A549 (cell line): ENCODE data around the gene OPA3. TPM values are rescaled to one million over a fixed set of nuclear protein-coding genes. Genes with fewer than 3 reads are reported as not detected.

Source experiments
- ATAC-seq, 2 experiments: fragments of 200-7000 bp in 1 of 2; fragments of >200 bp in 1 of 2; cut with Nextera tagmentation in 1 of 2; cut with Tn5 transposase in 1 of 2; 3 replicates each; pipeline versions ENCODE4 v1.8.0 to v1.9.1; 2018 to 2020; ENCODE audit warnings: mild to moderate bottlenecking in 1 of 2, moderate library complexity in 1 of 2
- CTCF ChIA-PET: fragments of 300-600 bp; sonication (Branson Sonifier 250); formaldehyde crosslinking; extraction: SDS; loops from one replicate; lab custom pipeline; 2021; ENCODE audit warnings: antibody characterized with exemption, inconsistent platforms; lab: Yijun Ruan, JAX
- POLR2A ChIA-PET: fragments of 350-600 bp; formaldehyde crosslinking; extraction: SDS; loops from one replicate; lab custom pipeline; 2021; ENCODE audit warnings: antibody characterized with exemption, inconsistent platforms; lab: Yijun Ruan, JAX
- DNase-seq, 2 experiments: peaks; one replicate each; pipeline versions ENCODE4 v3.0.0 to v3.0.0-alpha.2; 2011 to 2016; ENCODE audit warnings: low read depth in 1 of 2, low spot score in 1 of 2
- FAIRE-seq: peaks from 2 replicates; lab custom pipeline; 2011; peaks lifted over from hg19 to GRCh38; lab: Jason Lieb, UNC
- H3K27ac ChIP-seq, 2 experiments: fragments of >200 bp; sonication (Bioruptor Twin); formaldehyde crosslinking; 3 replicates each; pipeline ENCODE4 v1.5.1; 2016 to 2017
- H3K4me1 ChIP-seq: fragments of >200 bp; sonication (Bioruptor Twin); formaldehyde crosslinking; 3 replicates; pipeline ENCODE4 v1.6.1; 2016
- H3K4me2 ChIP-seq: fragments of >200 bp; sonication (Bioruptor Twin); formaldehyde crosslinking; 3 replicates; pipeline ENCODE4 v1.6.1; 2016
- H3K4me3 ChIP-seq: fragments of >200 bp; sonication (Bioruptor Twin); formaldehyde crosslinking; 3 replicates; pipeline ENCODE4 v1.5.1; 2016
- H3K9me3 ChIP-seq: fragments of >200 bp; sonication (Bioruptor Twin); formaldehyde crosslinking; 3 replicates; pipeline ENCODE4 v1.6.1; 2016
- ATOH8 ChIP-seq: fragments of 250-450 bp; sonication (Bioruptor Pico); IDR thresholded peaks from 2 replicates; pipeline ENCODE4 v1.5.0; 2020; ENCODE audit warnings: low read depth, mild to moderate bottlenecking, moderate library complexity
- BCL3 ChIP-seq: fragments of >200 bp; sonication (Bioruptor Twin); formaldehyde crosslinking; IDR thresholded peaks from 3 replicates; pipeline ENCODE4 v1.6.1; 2016
- BHLHE40 ChIP-seq: IDR thresholded peaks from 2 replicates; pipeline ENCODE4 v1.6.1; 2012; ENCODE audit warnings: low read depth, low read length, inconsistent platforms
- CBX2 ChIP-seq: fragments of 200-600 bp; sonication (generic); IDR thresholded peaks from 2 replicates; pipeline ENCODE4 v1.6.1; 2016; ENCODE audit warnings: low read depth, mild to moderate bottlenecking, borderline replicate concordance
- CBX8 ChIP-seq: fragments of 200-600 bp; sonication (generic); IDR thresholded peaks from 2 replicates; pipeline ENCODE4 v1.6.1; 2016
- CHD4 ChIP-seq: fragments of 200-600 bp; sonication (generic); IDR thresholded peaks from 2 replicates; pipeline ENCODE4 v1.6.1; 2016; ENCODE audit warnings: antibody characterized with exemption, mild to moderate bottlenecking, borderline replicate concordance
- EHMT2 ChIP-seq: fragments of 200-600 bp; sonication (generic); IDR thresholded peaks from 2 replicates; pipeline ENCODE4 v1.6.1; 2016; ENCODE audit warnings: antibody characterized with exemption, low read depth, mild to moderate bottlenecking, moderate library complexity
- ELK1 ChIP-seq: fragments of 150-350 bp; IDR thresholded peaks from 2 replicates; pipeline ENCODE4 v1.6.1; 2014; ENCODE audit warnings: low read depth, mild to moderate bottlenecking, low read length
- EP300 ChIP-seq, 2 experiments: fragments of >200 bp; sonication (Bioruptor Twin); formaldehyde crosslinking; IDR thresholded peaks; 2 replicates in 1 of 2; 3 replicates in 1 of 2; pipeline ENCODE4 v1.6.1; 2016 to 2017
- GATA3 ChIP-seq: IDR thresholded peaks from 2 replicates; pipeline ENCODE4 v1.6.1; 2012; ENCODE audit warnings: borderline replicate concordance
- HDAC2 ChIP-seq: fragments of 200-600 bp; sonication (generic); IDR thresholded peaks from 2 replicates; pipeline ENCODE4 v1.6.1; 2016
- HES2 ChIP-seq: fragments of >200 bp; sonication (Bioruptor Twin); formaldehyde crosslinking; IDR thresholded peaks from 2 replicates; pipeline ENCODE4 v1.6.1; 2016
- HOXA7 ChIP-seq: fragments of 250-450 bp; sonication (Bioruptor Pico); IDR thresholded peaks from 2 replicates; pipeline ENCODE4 v1.5.0; 2020; ENCODE audit warnings: mild to moderate bottlenecking, moderate library complexity
- HOXB13 ChIP-seq: fragments of 250-450 bp; sonication (Bioruptor Pico); IDR thresholded peaks from 2 replicates; pipeline ENCODE4 v1.5.0; 2020; ENCODE audit warnings: low read depth, mild to moderate bottlenecking, moderate library complexity
- JUN ChIP-seq, 2 experiments: fragments of >200 bp; sonication (Bioruptor Twin); formaldehyde crosslinking; IDR thresholded peaks; 2 replicates in 1 of 2; 3 replicates in 1 of 2; pipeline ENCODE4 v1.6.1; 2016 to 2017
- JUNB ChIP-seq: fragments of >200 bp; sonication (Bioruptor Twin); formaldehyde crosslinking; IDR thresholded peaks from 2 replicates; pipeline ENCODE4 v1.6.1; 2016
- KDM1A ChIP-seq: fragments of 200-600 bp; sonication (generic); IDR thresholded peaks from 2 replicates; pipeline ENCODE4 v1.6.1; 2016; ENCODE audit warnings: low read depth, mild to moderate bottlenecking
- NPAS2 ChIP-seq: fragments of 250-450 bp; sonication (Bioruptor Pico); IDR thresholded peaks from 2 replicates; pipeline ENCODE4 v1.8.0; 2022; ENCODE audit warnings: mild to moderate bottlenecking, moderate library complexity, borderline replicate concordance
- NR3C1 ChIP-seq: fragments of >200 bp; sonication (Bioruptor Twin); formaldehyde crosslinking; IDR thresholded peaks from 3 replicates; pipeline ENCODE4 v1.6.1; 2017
- PHF8 ChIP-seq: fragments of 200-600 bp; sonication (generic); IDR thresholded peaks from 2 replicates; pipeline ENCODE4 v1.6.1; 2016; ENCODE audit warnings: low read depth, mild to moderate bottlenecking, antibody characterized with exemption, moderate library complexity, borderline replicate concordance
- POLR2A ChIP-seq: IDR thresholded peaks from 2 replicates; pipeline ENCODE4 v1.6.1; 2012; ENCODE audit warnings: mild to moderate bottlenecking, low read length
- POLR2AphosphoS2 ChIP-seq: conservative IDR thresholded peaks from 2 replicates; pipeline ENCODE4 v1.6.1; 2012; ENCODE audit warnings: low read length, improper control_type of control experiment, inconsistent platforms
- RAD21 ChIP-seq, 2 experiments: fragments of >200 bp in 1 of 2; sonication (Bioruptor Twin) in 1 of 2; formaldehyde crosslinking in 1 of 2; IDR thresholded peaks in 1 of 2; conservative IDR thresholded peaks in 1 of 2; 2 replicates in 1 of 2; 3 replicates in 1 of 2; pipeline ENCODE4 v1.6.1; 2012 to 2018; ENCODE audit warnings: inconsistent platforms in 1 of 2
- RARB ChIP-seq: fragments of 250-450 bp; sonication (Bioruptor Pico); IDR thresholded peaks from 2 replicates; pipeline ENCODE4 v1.8.0; 2021; ENCODE audit warnings: mild to moderate bottlenecking, moderate library complexity
- REST ChIP-seq: fragments of 200-600 bp; sonication (generic); IDR thresholded peaks from 2 replicates; pipeline ENCODE4 v1.6.1; 2016; ENCODE audit warnings: antibody characterized with exemption, mild to moderate bottlenecking, moderate library complexity
- RFX5 ChIP-seq: fragments of 450-650 bp; IDR thresholded peaks from 2 replicates; pipeline ENCODE4 v1.7.1; 2014; ENCODE audit warnings: antibody characterized with exemption, mild to moderate bottlenecking, moderate library complexity
- SMC3 ChIP-seq: fragments of >200 bp; sonication (Bioruptor Twin); formaldehyde crosslinking; IDR thresholded peaks from 3 replicates; pipeline ENCODE4 v1.6.1; 2018; ENCODE audit warnings: inconsistent platforms
- SREBF2 ChIP-seq: fragments of 450-650 bp; IDR thresholded peaks from 2 replicates; pipeline ENCODE4 v1.6.1; 2014; ENCODE audit warnings: mild to moderate bottlenecking, moderate library complexity
- TP53 ChIP-seq: fragments of 250-450 bp; sonication (Bioruptor Pico); IDR thresholded peaks from 2 replicates; pipeline ENCODE4 v1.5.0; 2021; ENCODE audit warnings: mild to moderate bottlenecking, moderate library complexity
- ZC3H11A ChIP-seq: fragments of 450-650 bp; IDR thresholded peaks from 2 replicates; pipeline ENCODE4 v1.6.1; 2014; ENCODE audit warnings: antibody characterized with exemption, mild to moderate bottlenecking
- ZFP36 ChIP-seq: fragments of 450-650 bp; IDR thresholded peaks from 2 replicates; pipeline ENCODE4 v1.6.1; 2014; ENCODE audit warnings: borderline replicate concordance; ENCODE audit not compliant: partially characterized antibody
- ZNF302 ChIP-seq: fragments of 250-450 bp; sonication (Bioruptor Pico); IDR thresholded peaks from 2 replicates; pipeline ENCODE4 v1.9.0; 2021; ENCODE audit warnings: inconsistent platforms, mild to moderate bottlenecking, moderate library complexity
- ZSCAN20 ChIP-seq: fragments of 250-450 bp; sonication (Bioruptor Pico); IDR thresholded peaks from 2 replicates; pipeline ENCODE4 v1.8.0; 2022; ENCODE audit warnings: mild to moderate bottlenecking, moderate library complexity
- WGBS: methylation state at CpG from one replicate; pipeline ENCODE4 v1.1.6; 2017; ENCODE audit errors: missing lambda C conversion rate; 5-methylcytosine and 5-hydroxymethylcytosine counted together
- polyA plus RNA-seq, 4 experiments: library from polyadenylated mRNA; depleted of rRNA in 3 of 4; stranded (reverse); fragments of >200 nt; fragmentation: RNase III in 1 of 4; extraction: RNeasy Plus Mini Kit Qiagen cat#74134 plus additional on column Dnase treatment in 1 of 4; gene quantifications; 2 replicates in 3 of 4; 3 replicates in 1 of 4; pipeline ENCODE4 v1.2.3, GENCODE V29; 2011 to 2017

OPA3 gene
- polyA plus RNA-seq, 2 of the 4 experiments (the other 2 are of a cell fraction), result 15.6 to 21.8 TPM

- DNase-seq (no peak), FAIRE-seq (no peak), ATAC-seq (no peak)
- peaks cover 70% of the 10 kb centered on the region for H3K4me1 ChIP-seq
- H3K4me2 ChIP-seq, result peak overlapping the region; percentile 72; the same call in 1 of the 3 replicates
- WGBS, result 84% methylated on average over 6 of the region's 6 CpGs
- POLR2A ChIA-PET, result no interaction called here
- no peak overlapping the region for H3K4me3 ChIP-seq
- CTCF ChIA-PET, result interaction anchor here (0.6 to 5.8 kb wide), 5 partner anchors 18 to 129 kb away, joined by 3 to 43 read pairs (median 6); no protein-coding TSS in a partner anchor
- peak overlapping the region in 1 of 2 experiments; percentile 83; a peak in 3 of 6 replicates for H3K27ac ChIP-seq
- TF ChIP-seq GATA3 (no peak), POLR2A (no peak), ZFP36 (peak; percentile 40), SREBF2 (no peak), KDM1A (no peak), ZSCAN20 (CRISPR knock-in tag) (no peak), ATOH8 (CRISPR knock-in tag) (no peak)
- no peaks in the 10 kb centered on the region for H3K9me3 ChIP-seq
Observed at GRCh38 chr19:45512881-45513483, 71.6 kb downstream of the OPA3 start.

- POLR2A ChIA-PET, result no interaction called here
- Histone ChIP-seq H3K4me1 (peaks cover 54% of the 10 kb centered on the region), H3K9me3 (no peaks in the 10 kb centered on the region), H3K27ac (no peak overlapping the region), H3K4me2 (no peak overlapping the region), H3K4me3 (no peak overlapping the region)
- no peak for FAIRE-seq
- CTCF ChIA-PET, result interaction anchor here (0.6 to 2.1 kb wide), 7 partner anchors 15 to 170 kb away, joined by 3 to 13 read pairs (median 6); no protein-coding TSS in a partner anchor
- DNase-seq, result no peak
- ATAC-seq, result no peak
- WGBS, result 92% methylated on average over 5 of the region's 5 CpGs
- no peak for TF ChIP-seq JUNB
- TF ChIP-seq ZC3H11A, result no peak
- TF ChIP-seq REST, result no peak
- TF ChIP-seq HDAC2, result 0 out of 2 replicates have a peak, but pooled peaks have one; percentile 22
- TF ChIP-seq RFX5, result no peak
- no peak for TF ChIP-seq HES2
- no peak for TF ChIP-seq EHMT2
- no peak for TF ChIP-seq EP300 (IDR thresholded peaks at IDR 0.05)
- TF ChIP-seq TP53 (CRISPR knock-in tag), result no peak
- TF ChIP-seq ZFP36, result peak; percentile 69
- no peak for TF ChIP-seq BHLHE40
- TF ChIP-seq ZNF302, result no peak
- TF ChIP-seq NPAS2, result no peak
- TF ChIP-seq KDM1A, result peak; percentile 86
- no peak for TF ChIP-seq BCL3
- TF ChIP-seq NR3C1, result no peak
- TF ChIP-seq PHF8, result no peak
- no peak for TF ChIP-seq ELK1
- peak; percentile 77; the same call in 1 of the 2 replicates for TF ChIP-seq CHD4
- TF ChIP-seq SMC3, result no peak
- TF ChIP-seq CBX8, result no peak
- TF ChIP-seq RAD21 (conservative IDR thresholded peaks at IDR 0.05 in 1 of 2, IDR thresholded peaks at IDR 0.05 in 1 of 2), result no peak
- TF ChIP-seq HOXB13, result no peak
- no peak for TF ChIP-seq HOXA7 (CRISPR knock-in tag)
- TF ChIP-seq RARB (CRISPR knock-in tag), result no peak
- no peak for TF ChIP-seq POLR2AphosphoS2
- TF ChIP-seq JUN (IDR thresholded peaks at IDR 0.05), result 0 out of 5 replicates have a peak, but pooled peaks of 1 of the 2 experiments have one; percentile 10
- no peak for TF ChIP-seq CBX2
Observed at GRCh38 chr19:45511074-45511473, 73.5 kb downstream of the OPA3 start.
